Caco-2 (cell line): ENCODE measurements around the gene AGFG1. TPM values are rescaled to one million over a fixed set of nuclear protein-coding genes. Genes with fewer than 3 reads are reported as not detected.

Experiments
- BruUV-seq: library from RNA; stranded (reverse); fragments of 400-500 nt; replicated peaks from 2 replicates; lab custom pipeline; 2021; lab: Mats Ljungman, UMichigan
- CTCF ChIA-PET: fragments of 300-600 bp; sonication (Branson Sonifier 250); formaldehyde crosslinking; loops from one replicate; lab custom pipeline; 2022; ENCODE audit warnings: antibody characterized with exemption; lab: Charles Lee
- POLR2A ChIA-PET: fragments of 300-600 bp; sonication (Branson Sonifier 250); formaldehyde crosslinking; loops from one replicate; lab custom pipeline; 2022; ENCODE audit warnings: antibody characterized with exemption; lab: Charles Lee
- DNase-seq, 2 experiments: peaks; one replicate each; pipeline versions ENCODE4 v3.0.0 to v3.0.0-alpha.2; 2020 to 2022
- H3K27me3 ChIP-seq: replicated peaks from 2 replicates; pipeline ENCODE4 v1.6.0; 2011; ENCODE audit warnings: low read length; ENCODE audit not compliant: control insufficient read depth, insufficient read depth
- H3K36me3 ChIP-seq: 2 replicates; pipeline ENCODE4 v1.5.1; 2011; ENCODE audit warnings: low read length; ENCODE audit not compliant: control insufficient read depth, insufficient read depth
- H3K4me1 ChIP-seq: fragments of 250-450 bp; sonication (Bioruptor Pico); 2 replicates; pipeline ENCODE4 v1.5.1; 2020; ENCODE audit warnings: mild to moderate bottlenecking
- H3K4me3 ChIP-seq: 2 replicates; pipeline ENCODE4 v1.5.1; 2011; ENCODE audit warnings: low read depth, mild to moderate bottlenecking, control low read depth, low read length
- H3K9me3 ChIP-seq: fragments of 250-450 bp; sonication (Bioruptor Pico); 2 replicates; pipeline ENCODE4 v1.5.1; 2020; ENCODE audit warnings: mild to moderate bottlenecking, moderate library complexity
- H3K27ac Mint-ChIP-seq: one replicate; pipeline ENCODE4 v1.8.0; 2022; ENCODE audit warnings: mixed read lengths; ENCODE audit not compliant: unreplicated experiment
- H3K27me3 Mint-ChIP-seq: one replicate; pipeline ENCODE4 v1.8.0; 2022; ENCODE audit warnings: mixed read lengths; ENCODE audit not compliant: insufficient read depth, unreplicated experiment
- H3K36me3 Mint-ChIP-seq: one replicate; pipeline ENCODE4 v1.8.0; 2022; ENCODE audit warnings: mild to moderate bottlenecking, mixed read lengths; ENCODE audit not compliant: insufficient read depth, unreplicated experiment
- H3K4me1 Mint-ChIP-seq: one replicate; pipeline ENCODE4 v1.8.0; 2022; ENCODE audit warnings: low read depth, mixed read lengths; ENCODE audit not compliant: unreplicated experiment
- H3K4me3 Mint-ChIP-seq: one replicate; pipeline ENCODE4 v1.8.0; 2022; ENCODE audit warnings: mild to moderate bottlenecking, moderate library complexity, mixed read lengths; ENCODE audit not compliant: unreplicated experiment
- H3K9me3 Mint-ChIP-seq: one replicate; pipeline ENCODE4 v1.8.0; 2022; ENCODE audit warnings: mixed read lengths; ENCODE audit not compliant: unreplicated experiment
- CTCF ChIP-seq, 2 experiments: fragments of 200-600 bp in 1 of 2; IDR thresholded peaks; 1 replicate in 1 of 2; 2 replicates in 1 of 2; pipeline versions ENCODE4 v1.5.1 to v1.8.0; 2011 to 2022; ENCODE audit warnings: antibody characterized with exemption in 1 of 2, control low read depth in 1 of 2, inconsistent platforms in 1 of 2, low read depth in 1 of 2, low read length in 1 of 2, mild to moderate bottlenecking in 1 of 2, moderate library complexity in 1 of 2; ENCODE audit not compliant: insufficient read depth in 1 of 2, severe bottlenecking in 1 of 2, unreplicated experiment in 1 of 2
- intact Hi-C: fragments of 100-400 bp; cut with micrococcal nuclease; formaldehyde crosslinking; loops from one replicate; pipeline ENCODE4 v1.10.0; 2022; ENCODE audit not compliant: unreplicated experiment
- total RNA-seq: library from RNA; stranded (reverse); gene quantifications from 2 replicates; pipeline ENCODE4 v1.2.3, GENCODE V29; 2022

Gene AGFG1
- total RNA-seq, 1 experiment from 2014 or later: 73.1 TPM

- Histone ChIP-seq H3K9me3 (no peaks in the 10 kb centered on the region), H3K4me1 (peaks cover 49% of the 10 kb centered on the region), H3K4me3 (no peak overlapping the region), H3K27me3 (no peaks in the 10 kb centered on the region), H3K36me3 (no peaks in the 10 kb centered on the region)
- no TSS peak for BruUV-seq
- Mint-ChIP-seq H3K4me3 (peak overlapping the region; percentile 12), H3K36me3 (peaks cover 6% of the 10 kb centered on the region), H3K4me1 (peaks cover 31% of the 10 kb centered on the region), H3K27ac (peak overlapping the region; percentile 84), H3K27me3 (no peaks in the 10 kb centered on the region), H3K9me3 (no peaks in the 10 kb centered on the region)
- no peak for TF ChIP-seq CTCF (IDR thresholded peaks at IDR 0.05; ENCODE audit: insufficient read depth in 1 of 2, low read depth in 1 of 2, low read length in 1 of 2, severe bottlenecking in 1 of 2, unreplicated experiment in 1 of 2)
- POLR2A ChIA-PET: no interaction called here
- intact Hi-C loops: loop anchor here (5.0 kb wide), 1 partner anchor 44 kb away; no protein-coding TSS in a partner anchor
- no peak for DNase-seq
- CTCF ChIA-PET: no interaction called here
These were observed 20.3 kb upstream of the AGFG1 start for GRCh38 chr2:227451655-227451992.

- H3K9me3 ChIP-seq: no peaks in the 10 kb centered on the region
- ChIA-PET POLR2A (no interaction called here), CTCF (no interaction called here)
- H3K36me3 ChIP-seq: no peaks in the 10 kb centered on the region
- Mint-ChIP-seq H3K4me1 (peaks cover 31% of the 10 kb centered on the region), H3K27me3 (no peaks in the 10 kb centered on the region), H3K9me3 (no peaks in the 10 kb centered on the region), H3K27ac (peak overlapping the region; percentile 37), H3K4me3 (no peak overlapping the region), H3K36me3 (no peaks in the 10 kb centered on the region)
- intact Hi-C loops: loop anchor here (1.0 to 5.0 kb wide), 3 partner anchors 12 to 47 kb away; partner anchors contain the start of gene AGFG1
- BruUV-seq: no TSS peak
- H3K4me3 ChIP-seq: no peak overlapping the region
- H3K4me1 ChIP-seq: peaks cover 49% of the 10 kb centered on the region
- no peak for DNase-seq
- no peaks in the 10 kb centered on the region for H3K27me3 ChIP-seq
- TF ChIP-seq CTCF (IDR thresholded peaks at IDR 0.05; ENCODE audit: insufficient read depth in 1 of 2, low read depth in 1 of 2, low read length in 1 of 2, severe bottlenecking in 1 of 2, unreplicated experiment in 1 of 2): no peak
These were observed 18.1 kb upstream of the AGFG1 start for GRCh38 chr2:227453810-227454209.

- POLR2A ChIA-PET: no interaction called here
- CTCF ChIA-PET: interaction anchor here (0.6 kb wide), 2 partner anchors 11 to 421 kb away, joined by 3 read pairs; no protein-coding TSS in a partner anchor
- no TSS peak for BruUV-seq
- no peaks in the 10 kb centered on the region for H3K27me3 ChIP-seq
- Mint-ChIP-seq H3K27ac (peak overlapping the region; percentile 37), H3K27me3 (no peaks in the 10 kb centered on the region), H3K4me3 (peak overlapping the region; percentile 24), H3K9me3 (no peaks in the 10 kb centered on the region), H3K4me1 (peaks cover 31% of the 10 kb centered on the region), H3K36me3 (no peaks in the 10 kb centered on the region)
- no peak for TF ChIP-seq CTCF (IDR thresholded peaks at IDR 0.05; ENCODE audit: insufficient read depth in 1 of 2, low read depth in 1 of 2, low read length in 1 of 2, severe bottlenecking in 1 of 2, unreplicated experiment in 1 of 2)
- H3K9me3 ChIP-seq: no peaks in the 10 kb centered on the region
- H3K4me3 ChIP-seq: no peak overlapping the region
- intact Hi-C loops: loop anchor here (1.0 to 5.0 kb wide), 3 partner anchors 12 to 47 kb away; partner anchors contain the start of gene AGFG1
- peak; percentile 56 to 65 for DNase-seq
- no peaks in the 10 kb centered on the region for H3K36me3 ChIP-seq
- peaks cover 49% of the 10 kb centered on the region for H3K4me1 ChIP-seq
These were observed 17.6 kb upstream of the AGFG1 start for GRCh38 chr2:227454323-227454860.
